Naive thymus-derived CD8-positive, alpha-beta T cell (primary cell): Measurements from ENCODE around the gene PLVAP. TPM values are rescaled to one million over a fixed set of nuclear protein-coding genes. Genes with fewer than 3 reads are reported as not detected.

Experiments used
- ATAC-seq, 2 donors: fragments of 150-1000 bp; cut with Tn5 transposase in 1 of 2; sonication (Bioruptor Pico), chemical (Tn5 transposase) in 1 of 2; 1 replicate in 1 of 2; 2 replicates in 1 of 2; pipeline ENCODE4 v1.10.0; 2021; ENCODE audit warnings: mild to moderate bottlenecking in 2 of 2, moderate library complexity in 2 of 2
- POLR2A ChIA-PET: fragments of 350-600 bp; sonication (Branson Sonifier 250); formaldehyde crosslinking; loops from one replicate; lab custom pipeline; 2021; ENCODE audit warnings: antibody characterized with exemption; lab: Charles Lee
- DNase-seq, 10 donors: peaks; one replicate each; pipeline versions ENCODE4 v3.0.0 to v3.0.0-alpha.2; 2020 to 2022
- H3K27ac Mint-ChIP-seq, 10 donors: one replicate each; pipeline ENCODE4 v1.8.0; 2020 to 2022; ENCODE audit warnings: mild to moderate bottlenecking in 10 of 10, mixed read lengths in 10 of 10, moderate library complexity in 4 of 10, inconsistent platforms in 1 of 10
- H3K27me3 Mint-ChIP-seq, 5 donors: one replicate each; pipeline ENCODE4 v1.8.0; 2021 to 2022; ENCODE audit warnings: mixed read lengths in 5 of 5
- H3K36me3 Mint-ChIP-seq, 3 donors: one replicate each; pipeline ENCODE4 v1.8.0; 2020 to 2022; ENCODE audit warnings: mixed read lengths in 3 of 3, mild to moderate bottlenecking in 2 of 3, inconsistent platforms in 1 of 3
- H3K4me1 Mint-ChIP-seq, 4 donors: one replicate each; pipeline ENCODE4 v1.8.0; 2021 to 2022; ENCODE audit warnings: mixed read lengths in 4 of 4
- H3K4me3 Mint-ChIP-seq, 10 donors: one replicate each; pipeline ENCODE4 v1.8.0; 2020 to 2022; ENCODE audit warnings: mild to moderate bottlenecking in 10 of 10, mixed read lengths in 10 of 10, moderate library complexity in 6 of 10, inconsistent platforms in 1 of 10
- H3K9me3 Mint-ChIP-seq, 9 donors: one replicate each; pipeline ENCODE4 v1.8.0; 2020 to 2022; ENCODE audit warnings: mixed read lengths in 9 of 9, mild to moderate bottlenecking in 3 of 9, inconsistent platforms in 1 of 9, moderate library complexity in 1 of 9
- polyA plus RNA-seq, 3 donors: library from polyadenylated mRNA; unstranded; fragments of 300-500 nt; fragmentation: Illumina TruSeq; gene quantifications; one replicate each; pipeline ENCODE4 v1.2.3, GENCODE V29; 2021
- total RNA-seq, 8 experiments: library from RNA in 2 of 8; stranded (reverse) in 2 of 8; gene quantifications; one replicate each; pipeline ENCODE4 v1.2.3 and lab custom pipeline; 2021 to 2026

Gene PLVAP
- total and polyA plus RNA-seq, 5 experiments from 2014 or later = not detected

GRCh38 chr19:17329366-17330261, 47.5 kb downstream of the PLVAP start:
- peak overlapping the region in 6 of 10 donors; percentile 11 to 66 (median 52) for H3K27ac Mint-ChIP-seq
- DNase-seq = no peak
- ATAC-seq = no peak
- no peaks in the 10 kb centered on the region for H3K36me3 Mint-ChIP-seq
- peaks cover 9 to 37% (median 22%) of the 10 kb centered on the region in 4 donors for H3K4me1 Mint-ChIP-seq
- H3K4me3 Mint-ChIP-seq = peak overlapping the region; percentile 50 to 81 (median 68)
- no peaks in the 10 kb centered on the region for H3K27me3 Mint-ChIP-seq
- H3K9me3 Mint-ChIP-seq = no peaks in the 10 kb centered on the region
- POLR2A ChIA-PET = interaction anchor here (0.7 to 2.9 kb wide), 9 partner anchors 9 to 255 kb away, joined by 3 to 12 read pairs (median 3); partner anchors contain the start of genes ABHD8, DDA1 and HAUS8

- H3K27ac Mint-ChIP-seq = peak overlapping the region in 4 of 10 donors; percentile 27 to 67 (median 51)
- DNase-seq (peak in 7 of 10 donors; percentile 35 to 72 (median 49)), ATAC-seq (peak; percentile 53 to 59)
- H3K36me3 Mint-ChIP-seq = no peaks in the 10 kb centered on the region
- POLR2A ChIA-PET = interaction anchor here (0.6 to 3.2 kb wide), 10 partner anchors 19 to 254 kb away, joined by 3 to 19 read pairs (median 4); partner anchors contain the start of genes ABHD8, DDA1, HAUS8 and PGLS
- H3K27me3 Mint-ChIP-seq = no peaks in the 10 kb centered on the region
- H3K9me3 Mint-ChIP-seq = no peaks in the 10 kb centered on the region
- peak overlapping the region in 9 of 10 donors; percentile 30 to 87 (median 75) for H3K4me3 Mint-ChIP-seq
- peaks cover 6 to 33% (median 16%) of the 10 kb centered on the region in 4 donors for H3K4me1 Mint-ChIP-seq
Observed at GRCh38 chr19:17328517-17329365, 48.4 kb downstream of the PLVAP start.

GRCh38 chr19:17327654-17328516, 49.3 kb downstream of the PLVAP start:
- peak overlapping the region in 7 of 10 donors; percentile 41 to 93 (median 81) for H3K27ac Mint-ChIP-seq
- POLR2A ChIA-PET = interaction anchor here (0.6 to 3.2 kb wide), 10 partner anchors 14 to 184 kb away, joined by 3 to 19 read pairs (median 5); partner anchors contain the start of genes ABHD8, DDA1, MRPL34 and PGLS

GRCh38 chr19:17327068-17327653, 50.0 kb downstream of the PLVAP start:
- H3K4me1 Mint-ChIP-seq = peaks cover 7 to 28% (median 19%) of the 10 kb centered on the region in 4 donors
- no peaks in the 10 kb centered on the region for H3K9me3 Mint-ChIP-seq
- ATAC-seq (no peak), DNase-seq (no peak)
- H3K27me3 Mint-ChIP-seq = no peaks in the 10 kb centered on the region
- H3K27ac Mint-ChIP-seq = peak overlapping the region in 3 of 10 donors; percentile 29 to 73 (median 58)
- POLR2A ChIA-PET = interaction anchor here (0.6 to 3.2 kb wide), 7 partner anchors 13 to 493 kb away, joined by 3 to 19 read pairs (median 4); partner anchors contain the start of genes DDA1, MRPL34 and PGLS
- H3K4me3 Mint-ChIP-seq = peak overlapping the region in 8 of 10 donors; percentile 12 to 87 (median 45)
- H3K36me3 Mint-ChIP-seq = peaks cover 0 to 6% (median 0%) of the 10 kb centered on the region in 3 donors

More at GRCh38 chr19:17327654-17328516, 49.3 kb downstream of the PLVAP start:
- Mint-ChIP-seq H3K27me3 (no peaks in the 10 kb centered on the region), H3K36me3 (no peaks in the 10 kb centered on the region), H3K4me1 (peaks cover 6 to 27% (median 16%) of the 10 kb centered on the region in 4 donors), H3K4me3 (peak overlapping the region; percentile 67 to 87 (median 81)), H3K9me3 (no peaks in the 10 kb centered on the region)
- peak; percentile 64 to 67 for ATAC-seq
- peak in 7 of 10 donors; percentile 40 to 80 (median 51) for DNase-seq

GRCh38 chr19:17326595-17326966, 50.6 kb downstream of the PLVAP start:
- POLR2A ChIA-PET = interaction anchor here (0.6 to 3.2 kb wide), 5 partner anchors 13 to 493 kb away, joined by 3 to 19 read pairs (median 4); partner anchors contain the start of genes DDA1 and MRPL34
- peaks cover 0 to 7% (median 0%) of the 10 kb centered on the region in 3 donors for H3K36me3 Mint-ChIP-seq
- no peak for DNase-seq
- H3K27ac Mint-ChIP-seq = peak overlapping the region in 4 of 10 donors; percentile 18 to 73 (median 29)
- H3K9me3 Mint-ChIP-seq = no peaks in the 10 kb centered on the region
- peak overlapping the region in 6 of 10 donors; percentile 33 to 57 (median 45) for H3K4me3 Mint-ChIP-seq
- H3K27me3 Mint-ChIP-seq = no peaks in the 10 kb centered on the region
- no peak for ATAC-seq
- H3K4me1 Mint-ChIP-seq = peaks cover 7 to 30% (median 19%) of the 10 kb centered on the region in 4 donors

GRCh38 chr19:17325881-17326594, 51.1 kb downstream of the PLVAP start:
- Mint-ChIP-seq H3K9me3 (no peaks in the 10 kb centered on the region), H3K36me3 (peaks cover 0 to 8% (median 0%) of the 10 kb centered on the region in 3 donors), H3K4me3 (no peak overlapping the region), H3K4me1 (peaks cover 7 to 30% (median 19%) of the 10 kb centered on the region in 4 donors), H3K27ac (peak overlapping the region in 2 of 10 donors; percentile 18 to 29), H3K27me3 (no peaks in the 10 kb centered on the region)
- POLR2A ChIA-PET = interaction anchor here (0.6 to 3.2 kb wide), 3 partner anchors 16 to 494 kb away, joined by 4 to 19 read pairs (median 4); partner anchors contain the start of genes DDA1 and MRPL34
- DNase-seq (no peak), ATAC-seq (no peak)

- H3K9me3 Mint-ChIP-seq = no peaks in the 10 kb centered on the region
- POLR2A ChIA-PET = interaction anchor here (0.6 to 1.8 kb wide), 5 partner anchors 8 to 1077 kb away, joined by 3 to 8 read pairs (median 3); partner anchors contain the start of genes ANO8, DDA1 and MRPL34
- DNase-seq (no peak), ATAC-seq (no peak)
- H3K27ac Mint-ChIP-seq = peak overlapping the region in 1 of 10 donors; percentile 15
- H3K4me1 Mint-ChIP-seq = peaks cover 1 to 25% (median 14%) of the 10 kb centered on the region in 4 donors
- no peaks in the 10 kb centered on the region for H3K27me3 Mint-ChIP-seq
- no peak overlapping the region for H3K4me3 Mint-ChIP-seq
- H3K36me3 Mint-ChIP-seq = peaks cover 0 to 17% (median 1%) of the 10 kb centered on the region in 3 donors
Observed at GRCh38 chr19:17325133-17325532, 52.0 kb downstream of the PLVAP start.

- H3K27me3 Mint-ChIP-seq = no peaks in the 10 kb centered on the region
- peaks cover 0 to 23% (median 3%) of the 10 kb centered on the region in 3 donors for H3K36me3 Mint-ChIP-seq
- peaks cover 1 to 19% (median 12%) of the 10 kb centered on the region in 4 donors for H3K4me1 Mint-ChIP-seq
- DNase-seq (no peak), ATAC-seq (no peak)
- no peaks in the 10 kb centered on the region for H3K9me3 Mint-ChIP-seq
- H3K27ac Mint-ChIP-seq = no peak overlapping the region
- no peak overlapping the region for H3K4me3 Mint-ChIP-seq
- POLR2A ChIA-PET = interaction anchor here (0.6 to 1.8 kb wide), 5 partner anchors 9 to 1076 kb away, joined by 3 to 8 read pairs (median 3); partner anchors contain the start of genes ANO8, DDA1 and MRPL34
Observed at GRCh38 chr19:17324357-17325114, 52.6 kb downstream of the PLVAP start.

GRCh38 chr19:17323964-17324332, 53.2 kb downstream of the PLVAP start:
- peak; percentile 28 to 32 for ATAC-seq
- peaks cover 0 to 28% (median 3%) of the 10 kb centered on the region in 3 donors for H3K36me3 Mint-ChIP-seq
- no peaks in the 10 kb centered on the region for H3K9me3 Mint-ChIP-seq
- peak overlapping the region in 1 of 10 donors; percentile 63 for H3K27ac Mint-ChIP-seq
- H3K4me3 Mint-ChIP-seq = peak overlapping the region in 2 of 10 donors; percentile 47 to 58
- DNase-seq = peak in 2 of 10 donors; percentile 24 to 67
- H3K27me3 Mint-ChIP-seq = no peaks in the 10 kb centered on the region
- POLR2A ChIA-PET = interaction anchor here (1.8 kb wide), 1 partner anchor 15 kb away, joined by 8 read pairs; the partner anchor contains the start of gene DDA1
- H3K4me1 Mint-ChIP-seq = peaks cover 1 to 15% (median 12%) of the 10 kb centered on the region in 4 donors
